8988T (cell line): ENCODE results near the gene PTGES.

Experiments used
- DNase-seq: peaks from one replicate; pipeline ENCODE4 v3.0.0; 2011

Gene PTGES

DNA sequence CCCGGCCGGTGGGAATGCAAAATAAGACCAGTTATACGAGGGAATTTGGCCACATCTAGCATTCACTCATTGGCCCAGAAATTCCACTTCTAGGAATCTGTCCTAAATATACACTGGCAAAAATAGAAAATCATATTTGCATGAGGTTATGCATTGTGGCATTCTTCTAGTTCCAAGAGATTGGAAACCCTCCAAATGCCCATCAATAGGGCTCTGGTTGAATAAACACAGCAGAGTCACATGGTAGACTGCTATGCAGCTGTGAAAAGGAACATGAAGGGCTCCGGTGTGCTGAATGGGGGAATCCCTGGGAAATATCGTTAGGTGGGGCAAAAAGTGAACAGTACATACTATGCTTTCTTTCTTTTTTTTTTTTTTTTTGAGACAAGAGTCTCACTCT lies 36.8 kb downstream of the PTGES start:
- no peak for DNase-seq

DNA sequence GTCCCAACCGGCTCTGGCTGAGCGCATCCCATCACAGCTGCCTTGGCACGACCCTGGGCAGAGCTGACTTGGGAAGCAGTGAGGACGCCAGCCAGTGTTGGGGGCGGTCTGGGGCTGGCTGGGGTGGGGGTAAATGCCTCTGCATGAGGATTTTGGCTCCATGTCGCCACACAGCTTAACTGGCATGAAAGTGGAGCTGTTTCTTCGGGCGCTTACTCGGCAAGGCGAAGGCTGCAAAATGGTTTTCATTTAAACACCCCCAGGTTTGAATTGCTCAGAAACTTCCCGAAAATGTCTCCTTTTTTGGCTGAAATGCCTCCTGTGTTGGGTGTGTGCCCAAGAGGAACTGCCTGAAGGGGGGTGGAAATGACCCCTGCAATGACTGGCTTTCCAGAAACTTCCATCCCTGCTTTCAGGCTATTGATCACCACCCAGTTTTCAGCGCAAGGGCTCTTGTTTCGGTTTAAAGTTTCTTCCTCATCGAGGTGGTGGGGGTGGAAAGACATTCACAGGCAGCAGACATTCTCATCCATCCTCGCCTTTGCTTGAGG lies 38.3 kb downstream of the PTGES start:
- DNase-seq, result no peak

DNA sequence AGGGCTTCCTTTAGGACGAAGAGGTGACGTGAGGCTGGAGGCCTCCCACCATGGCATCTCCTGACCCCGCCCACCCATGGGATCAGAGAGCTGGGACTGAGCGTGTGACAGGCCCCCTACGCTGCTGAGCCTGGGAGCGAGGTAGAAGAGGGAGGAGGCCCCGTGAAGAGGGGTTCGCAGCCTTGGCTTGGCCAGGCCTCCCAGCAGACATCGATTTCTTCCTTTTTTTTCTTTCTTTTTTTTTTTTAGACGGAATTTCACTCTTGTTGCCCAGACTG lies 39.5 kb downstream of the PTGES start:
- DNase-seq, result no peak

DNA sequence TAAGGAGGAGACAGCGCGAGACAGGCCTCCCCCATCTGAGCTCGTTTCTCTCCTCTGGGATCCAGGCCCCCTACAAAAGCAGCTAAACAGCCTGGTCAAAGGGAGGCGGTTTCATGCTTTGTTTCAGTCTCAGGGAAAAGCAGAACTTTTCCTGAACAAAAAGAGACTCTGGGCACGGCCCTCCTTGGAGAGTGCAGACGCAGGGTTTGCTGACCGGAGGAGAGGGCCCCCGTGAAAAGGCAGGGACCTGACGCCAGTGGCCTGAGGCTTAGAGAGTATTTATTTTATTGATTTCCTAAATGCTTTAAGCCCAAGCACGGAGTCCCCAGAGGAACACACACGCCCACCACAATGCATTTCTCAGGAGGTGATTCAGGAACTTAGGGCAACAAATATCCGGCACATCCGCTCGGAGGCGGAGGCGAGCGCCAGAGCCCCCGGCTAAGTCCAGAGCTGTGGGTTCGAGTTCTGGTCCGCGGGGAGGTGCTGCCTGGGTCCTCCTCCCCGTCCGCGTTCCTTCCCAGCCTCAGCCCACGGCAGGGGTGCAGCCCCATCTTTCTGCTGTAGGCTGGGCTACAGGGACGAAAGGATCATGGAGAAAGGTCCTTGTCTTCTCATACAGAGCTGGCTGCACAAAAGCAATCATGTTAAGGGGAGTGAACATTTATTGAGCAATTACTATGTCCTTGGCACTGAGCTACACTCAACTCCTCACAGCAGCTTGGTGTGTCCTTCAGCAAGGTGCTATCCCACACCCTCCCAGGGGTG lies 40.0 kb downstream of the PTGES start:
- no peak for DNase-seq

DNA sequence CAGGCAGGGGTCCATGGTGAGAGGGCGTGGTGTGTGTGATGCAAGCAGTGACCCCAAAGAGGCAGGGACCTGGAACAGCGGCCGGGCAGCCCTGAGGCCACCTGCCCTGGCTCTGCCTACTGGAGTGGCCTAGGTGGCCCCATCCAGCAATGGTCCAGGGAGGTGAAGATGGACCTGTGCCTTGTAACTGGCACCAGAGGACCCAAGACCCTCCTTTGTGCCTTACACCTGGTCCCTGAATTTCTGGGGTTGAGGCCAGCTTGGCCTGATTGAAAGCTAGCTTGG lies 42.7 kb downstream of the PTGES start:
- DNase-seq, result no peak

DNA sequence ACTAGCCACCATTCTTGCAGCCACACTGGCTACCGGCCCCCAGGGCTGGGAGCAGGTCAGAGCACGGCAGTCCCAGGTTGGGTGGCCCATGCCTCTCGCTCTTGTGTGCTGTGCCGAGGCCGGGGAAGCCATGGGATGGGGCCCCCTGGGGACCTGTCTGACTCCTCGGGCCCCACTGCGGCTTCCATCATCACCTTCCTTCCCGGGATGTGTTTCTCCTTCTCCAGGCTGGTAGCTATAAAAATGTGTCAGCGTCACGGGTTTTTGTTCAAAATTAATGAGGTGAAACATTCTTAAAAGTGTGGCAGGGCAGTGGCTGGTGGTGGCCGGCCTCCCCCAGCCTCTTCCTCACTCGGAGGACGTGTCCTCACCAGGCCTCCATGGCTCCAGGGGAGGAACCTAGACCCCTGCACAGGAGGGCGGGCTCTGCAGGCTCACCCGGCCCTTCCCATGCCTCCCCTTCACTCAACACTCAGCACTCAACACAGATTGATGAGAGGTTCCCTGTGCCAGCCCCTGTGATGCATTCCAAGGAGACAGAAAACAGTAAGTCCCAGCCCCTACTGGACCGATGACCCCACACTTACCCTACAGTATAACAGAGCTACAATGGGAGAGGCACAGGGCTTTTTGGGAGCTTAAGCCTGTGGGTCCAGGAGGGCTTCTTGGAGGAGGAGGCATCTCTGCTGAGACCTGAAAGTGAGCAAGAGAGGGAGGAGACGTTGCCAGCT lies 43.2 kb downstream of the PTGES start:
- no peak for DNase-seq

DNA sequence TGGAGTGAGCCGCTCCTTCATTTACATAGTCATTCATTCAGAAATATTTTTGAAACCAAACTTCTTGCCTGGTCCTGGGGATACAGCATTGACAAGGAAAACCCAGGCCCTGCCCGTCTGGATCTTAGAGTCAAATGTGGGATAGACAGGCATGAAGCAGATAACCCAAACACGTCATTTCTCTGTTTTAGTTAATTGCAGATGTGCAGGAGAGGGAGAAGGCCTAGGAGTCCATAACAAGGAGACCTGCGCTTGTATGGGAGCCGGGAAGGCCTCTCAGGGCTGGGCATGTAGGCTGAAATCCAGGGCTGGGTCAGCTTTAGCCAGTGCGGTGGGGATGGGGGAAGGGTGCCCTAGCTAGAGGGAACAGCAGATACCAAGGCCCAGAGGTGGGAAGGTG lies 44.0 kb downstream of the PTGES start:
- DNase-seq, result no peak

DNA sequence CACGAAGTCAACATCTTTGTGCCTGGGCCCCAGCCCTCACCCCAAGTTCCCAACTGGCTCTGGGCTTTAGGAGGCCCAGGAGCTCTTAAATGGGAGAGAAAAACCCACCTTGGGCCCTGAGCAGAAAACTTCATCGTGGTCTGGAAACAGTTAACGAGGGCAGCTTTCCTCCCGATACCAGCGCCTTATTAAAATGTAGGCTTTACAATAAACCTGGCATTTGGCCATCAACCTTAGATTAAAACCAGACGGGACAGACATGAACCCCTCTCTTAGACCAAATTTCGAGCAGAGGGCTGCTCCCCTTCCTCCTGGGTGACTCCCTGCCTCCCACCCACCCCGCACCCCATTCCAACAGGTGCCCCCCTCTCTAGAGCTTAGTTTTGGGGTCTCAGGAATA lies 48.0 kb downstream of the PTGES start:
- no peak for DNase-seq

DNA sequence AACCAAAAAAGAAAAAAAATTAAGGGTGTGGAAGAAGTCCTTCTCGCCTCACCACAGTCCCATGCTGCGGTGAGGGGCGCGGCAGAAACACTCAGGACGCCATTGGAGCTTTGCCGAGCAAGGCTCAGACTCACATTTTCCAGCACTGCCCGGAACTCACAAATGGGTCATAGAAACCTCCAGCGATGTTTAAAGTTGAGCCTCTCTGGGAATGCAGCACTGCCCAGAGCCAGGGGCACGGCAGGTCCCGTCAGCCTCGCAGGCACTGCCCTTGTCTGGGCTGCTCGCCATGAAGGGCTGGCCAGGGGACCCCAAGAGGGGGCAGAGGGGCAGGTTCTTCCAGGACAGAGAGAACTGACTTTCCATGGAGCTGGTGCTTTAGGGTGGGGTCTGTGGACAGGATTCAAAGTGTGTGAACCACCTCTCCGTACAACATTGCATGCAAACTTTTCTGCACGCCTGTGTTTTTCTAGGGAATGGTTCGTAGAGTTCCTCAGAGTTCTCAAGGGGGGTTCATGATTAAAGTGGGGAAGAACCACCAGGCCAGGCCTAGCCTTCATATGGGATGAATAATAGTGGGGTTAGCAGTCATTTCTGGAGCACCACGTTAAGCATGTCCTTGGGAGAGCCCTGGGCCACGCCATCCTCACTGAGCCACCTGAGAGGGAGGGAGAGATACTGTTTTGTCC lies 49.0 kb downstream of the PTGES start:
- DNase-seq, result no peak

DNA sequence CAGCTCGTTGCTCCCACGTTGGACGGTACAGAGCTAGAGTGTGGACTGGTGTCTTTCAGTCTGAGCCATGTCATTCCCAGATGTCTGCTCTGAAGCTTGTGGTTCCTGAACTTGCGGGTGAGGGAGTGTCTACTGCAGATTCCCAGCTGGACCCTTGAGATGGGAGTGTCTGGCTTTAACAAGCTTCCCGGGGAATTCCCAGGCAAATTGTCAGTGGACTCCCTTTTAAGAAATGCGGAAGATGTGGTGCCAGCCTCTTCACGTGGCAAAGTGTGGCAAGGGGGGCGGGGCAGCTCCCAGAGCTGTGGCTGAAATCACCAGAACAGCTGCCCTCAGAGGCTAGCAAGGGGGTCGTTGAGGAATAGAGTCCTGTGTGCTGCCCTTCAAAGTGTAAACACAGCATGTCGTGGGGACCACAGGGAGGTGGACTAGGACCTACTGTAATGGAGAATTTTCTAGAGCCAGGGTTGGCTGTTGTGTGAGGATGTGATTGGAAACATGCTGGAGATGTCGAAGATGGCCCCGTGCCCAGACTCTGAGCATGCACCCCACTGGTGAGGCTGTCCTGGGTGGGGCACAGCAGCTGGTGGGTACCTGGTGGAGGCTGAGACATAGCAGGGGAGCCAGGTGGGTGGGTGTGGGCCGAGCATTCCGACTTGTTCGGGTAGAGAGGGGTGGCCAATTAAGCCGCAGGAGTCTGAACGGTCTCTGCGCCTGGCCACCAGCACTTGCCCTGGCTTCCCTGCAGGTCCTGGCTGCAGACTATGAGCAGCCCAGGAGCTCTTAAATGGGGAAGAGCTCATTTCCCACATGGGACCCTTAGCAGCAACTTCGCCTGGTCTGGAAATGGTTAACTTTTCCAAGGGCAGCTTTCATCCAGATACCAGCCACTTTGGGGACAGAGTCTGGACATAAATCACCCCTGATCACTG lies 50.0 kb downstream of the PTGES start:
- DNase-seq, result no peak

DNA sequence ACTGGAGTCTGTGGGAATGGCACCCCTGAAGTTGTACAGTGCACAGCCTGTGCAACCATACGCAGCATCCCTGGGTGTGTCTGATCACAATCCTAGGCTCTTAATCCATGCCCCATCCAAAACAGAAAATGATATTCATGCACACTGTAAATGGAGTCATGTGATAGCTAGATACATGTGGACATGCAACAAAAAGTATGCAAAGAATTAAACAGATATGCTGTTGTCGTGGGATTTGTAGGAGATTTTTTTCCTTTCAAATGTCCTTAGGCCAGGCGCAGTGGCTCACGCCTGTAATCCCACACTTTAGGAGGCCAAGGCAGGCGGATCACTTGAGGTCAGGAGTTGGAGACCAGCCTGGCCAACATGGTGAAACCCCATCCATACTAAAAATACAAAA lies 51.3 kb downstream of the PTGES start:
- no peak for DNase-seq

DNA sequence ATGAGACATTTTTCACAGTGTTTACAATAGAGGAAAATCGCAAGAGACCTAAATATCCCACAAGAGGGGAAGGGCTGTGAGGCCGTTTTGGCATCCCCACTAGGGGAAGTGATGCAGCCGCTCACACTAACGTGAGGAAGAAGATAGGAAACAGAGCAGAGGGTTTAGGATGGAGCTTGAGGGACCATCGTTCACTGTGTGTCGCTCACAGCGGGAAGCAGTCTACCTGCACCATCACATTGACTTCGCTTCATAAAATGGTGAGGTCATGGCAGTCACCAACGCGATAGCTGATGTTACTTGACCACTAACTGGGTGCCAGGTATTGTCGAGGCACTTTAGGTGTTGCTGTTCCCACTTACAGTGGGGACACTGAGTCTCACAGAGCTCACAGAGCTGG lies 51.8 kb downstream of the PTGES start:
- no peak for DNase-seq

DNA sequence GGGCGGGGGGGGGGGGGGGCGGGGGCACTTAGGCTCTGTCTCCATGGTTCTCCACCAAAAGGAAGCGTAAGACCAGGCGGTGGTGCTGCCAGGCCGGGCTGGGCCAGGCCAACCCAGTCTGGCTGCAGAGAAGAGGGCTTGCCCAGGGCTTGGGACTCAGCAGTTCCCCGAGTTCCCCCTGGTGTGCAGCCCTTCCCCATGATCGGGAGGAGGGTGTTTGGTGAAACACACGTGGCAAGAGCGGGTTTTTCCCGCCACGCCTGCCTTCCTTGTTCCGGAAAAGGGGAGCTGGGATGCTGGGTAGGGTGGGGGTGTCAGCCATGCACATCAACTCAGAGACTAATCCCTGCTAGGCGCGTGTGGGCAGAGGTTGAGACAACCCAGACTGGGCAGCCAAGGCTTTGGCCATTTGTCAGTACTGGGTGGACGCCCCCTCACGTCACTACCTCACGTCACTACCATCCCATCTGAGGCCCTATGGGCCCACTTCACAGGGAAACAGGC lies 54.5 kb downstream of the PTGES start:
- DNase-seq, result no peak

DNA sequence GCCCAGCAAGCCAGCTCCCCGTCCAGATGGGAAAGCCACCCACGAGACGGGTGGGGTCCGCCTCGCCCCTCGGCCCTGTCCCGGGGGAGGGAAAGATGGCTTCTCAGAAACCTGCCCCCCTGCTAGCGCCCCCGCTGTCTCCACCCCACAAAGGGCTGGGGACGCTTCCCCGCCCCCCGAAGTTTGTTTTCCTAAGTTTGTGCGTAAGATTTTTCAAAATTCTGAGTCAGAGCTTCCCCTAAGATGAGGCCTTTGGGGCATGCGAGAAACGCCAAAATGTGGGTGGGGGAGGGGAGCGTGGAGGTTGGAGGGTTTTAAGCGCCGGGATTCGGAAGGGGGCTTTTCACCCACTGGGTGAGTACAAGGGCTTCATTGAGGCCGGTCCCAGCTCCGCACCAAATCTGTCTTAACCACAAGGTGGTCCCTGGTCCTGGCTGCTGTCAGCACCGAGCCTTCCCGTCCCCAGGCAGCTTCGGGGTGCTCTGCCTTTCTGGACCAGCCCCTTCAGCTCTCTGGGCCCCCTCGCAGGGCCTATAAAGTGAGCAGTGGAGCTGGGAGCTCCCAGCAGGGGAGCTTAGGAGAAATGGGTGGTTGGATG lies 55.1 kb downstream of the PTGES start:
- peak; percentile 72 for DNase-seq

DNA sequence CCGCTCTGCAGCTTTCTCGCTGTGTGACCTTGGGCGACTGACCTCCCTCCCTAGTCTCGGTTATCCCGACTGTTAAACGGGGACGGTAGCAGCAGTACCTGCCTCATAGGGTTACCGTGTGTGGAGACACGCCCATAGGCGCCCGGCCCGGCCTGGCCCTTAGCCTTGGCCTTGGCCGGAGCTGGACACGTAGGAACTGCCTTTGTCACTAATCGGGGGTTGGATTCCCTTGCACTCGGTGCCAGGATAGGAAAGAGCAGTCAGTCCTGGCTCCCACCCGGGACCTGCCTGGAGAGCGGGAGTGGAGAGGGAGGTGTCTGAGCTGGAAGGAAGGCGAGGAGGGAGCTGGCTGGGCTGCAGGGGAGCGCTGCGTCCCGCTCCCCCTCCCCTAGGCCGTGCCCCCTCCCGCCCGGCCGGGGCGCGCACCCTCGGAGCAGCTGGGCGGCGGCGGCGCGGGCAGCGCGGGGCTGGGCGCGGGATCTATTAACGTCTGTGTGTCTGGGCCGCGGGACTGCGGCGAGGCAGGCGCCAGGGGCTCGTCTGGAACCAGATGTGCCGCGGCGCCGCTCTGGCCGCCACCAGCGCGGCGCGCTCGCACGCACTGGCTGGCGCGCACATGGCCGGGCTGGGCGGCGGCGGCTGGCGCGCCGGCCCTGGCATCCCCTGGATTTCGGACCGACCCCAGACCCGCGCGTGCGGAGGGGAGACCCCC lies 55.7 kb downstream of the PTGES start:
- DNase-seq, result peak; percentile 74

DNA sequence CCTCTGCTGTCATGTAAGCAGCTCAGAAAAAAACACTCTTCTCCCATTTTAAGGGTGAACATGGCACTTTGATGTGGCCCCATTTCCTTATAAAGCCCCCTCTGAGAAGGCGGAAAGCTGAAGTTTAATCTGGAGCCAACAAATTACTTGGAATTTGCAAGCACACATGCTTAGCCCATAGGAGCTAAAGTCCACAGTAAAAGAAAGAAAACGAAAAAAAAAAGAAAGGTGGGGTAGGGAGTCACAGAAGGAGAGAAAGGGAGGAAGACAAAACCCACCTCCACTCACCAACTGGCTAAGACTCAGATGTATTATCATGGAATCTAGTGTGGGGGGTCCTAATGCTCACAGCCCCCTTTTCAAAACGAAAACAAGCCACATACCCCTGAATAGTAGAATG lies 57.0 kb downstream of the PTGES start:
- DNase-seq, result no peak

DNA sequence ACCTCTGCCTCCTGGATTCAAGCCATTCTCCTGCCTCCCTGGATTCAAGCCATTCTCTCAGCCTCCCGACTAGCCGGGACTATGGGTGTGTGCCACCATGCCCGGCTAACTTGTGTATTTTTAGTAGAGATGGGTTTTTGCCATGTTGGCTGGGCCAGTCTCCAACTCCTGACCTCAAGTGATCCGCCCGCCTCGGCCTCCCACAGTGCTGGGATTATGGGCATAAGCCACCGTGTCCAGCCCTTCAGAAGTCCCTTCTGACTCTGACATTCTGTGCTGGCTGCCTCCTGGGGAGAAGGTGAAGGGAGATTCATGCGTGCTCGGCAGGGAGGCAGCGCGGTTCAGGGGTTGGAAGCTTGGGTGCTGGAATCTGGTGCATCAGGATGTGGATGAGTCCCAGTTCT lies 58.6 kb downstream of the PTGES start:
- DNase-seq, result no peak

DNA sequence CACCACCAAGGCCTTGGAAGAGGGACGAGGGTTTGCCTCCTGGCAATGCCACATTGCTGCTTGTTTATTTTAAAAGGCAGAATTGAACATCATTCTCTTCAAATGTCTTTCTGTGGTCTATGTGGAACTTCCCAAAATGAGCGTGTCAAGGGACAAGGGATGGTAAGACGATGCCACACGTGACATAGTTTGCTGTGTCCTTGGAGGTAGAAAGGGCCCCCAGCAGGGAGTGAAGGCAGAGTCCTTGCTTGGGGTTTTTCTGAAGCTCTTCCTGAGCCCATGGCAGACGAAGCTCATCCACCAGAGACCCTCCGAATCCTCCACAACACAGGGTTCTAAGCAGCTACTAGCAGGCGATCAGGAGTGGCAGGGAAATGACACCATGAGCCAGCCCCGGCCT lies 59.1 kb downstream of the PTGES start:
- DNase-seq, result no peak

DNA sequence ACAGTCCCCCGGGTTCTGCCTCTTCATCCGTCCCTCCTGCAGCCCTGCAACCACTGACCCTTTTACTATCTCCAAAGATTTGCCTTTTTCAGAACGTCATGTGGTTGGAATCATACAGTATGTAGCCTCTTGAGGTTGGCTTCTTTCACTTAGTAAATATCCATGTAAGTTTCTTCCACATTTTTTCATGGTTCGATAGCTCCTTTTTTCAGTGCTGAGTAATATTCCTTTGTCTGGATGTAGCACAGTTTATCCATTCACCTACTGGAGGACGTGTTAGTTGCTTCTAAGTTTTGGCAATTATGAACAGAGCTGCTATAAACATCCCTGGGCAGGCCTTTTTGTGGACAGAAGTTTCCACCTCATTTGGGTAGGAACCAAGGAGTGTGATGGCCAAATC lies 60.3 kb downstream of the PTGES start:
- DNase-seq, result no peak
